Loucy (cell line): ENCODE results near the gene NOS2.
"Not testable (repeated sequence)": the region's sequence is repeated elsewhere in the genome, so short reads cannot be mapped to it uniquely, and the experiment has no call there.

Experiments used
- H2AFZ ChIP-seq: fragments of 200-600 bp; sonication (generic); 2 replicates; pipeline ENCODE4 v1.6.0; 2016; ENCODE audit warnings: antibody characterized with exemption, mild to moderate bottlenecking, low read length, moderate library complexity
- H3F3A ChIP-seq: fragments of 200-600 bp; 2 replicates; pipeline ENCODE4 v1.6.0; 2016; ENCODE audit warnings: antibody characterized with exemption, low read depth, mild to moderate bottlenecking
- H3K27me3 ChIP-seq: fragments of 200-600 bp; sonication (generic); 2 replicates; pipeline ENCODE4 v1.6.1; 2014; ENCODE audit warnings: low read length, mild to moderate bottlenecking; ENCODE audit not compliant: insufficient read depth, poor library complexity, severe bottlenecking
- H3K36me3 ChIP-seq: fragments of 200-600 bp; sonication (generic); 2 replicates; pipeline ENCODE4 v1.6.1; 2016; ENCODE audit warnings: low read length; ENCODE audit not compliant: insufficient read depth
- H3K4me1 ChIP-seq: fragments of 200-600 bp; sonication (generic); 2 replicates; pipeline ENCODE4 v1.5.1; 2014; ENCODE audit warnings: low read length, mild to moderate bottlenecking; ENCODE audit not compliant: insufficient read depth, poor library complexity, severe bottlenecking
- H3K4me2 ChIP-seq: fragments of 200-600 bp; sonication (generic); 2 replicates; pipeline ENCODE4 v1.6.0; 2014; ENCODE audit warnings: antibody characterized with exemption, low read length, low read depth, mild to moderate bottlenecking; ENCODE audit not compliant: poor library complexity, severe bottlenecking
- H3K4me3 ChIP-seq: fragments of 200-600 bp; sonication (generic); 2 replicates; pipeline ENCODE4 v1.5.1; 2014; ENCODE audit warnings: low read length, mild to moderate bottlenecking, mixed read lengths; ENCODE audit not compliant: poor library complexity, severe bottlenecking
- H3K79me2 ChIP-seq: fragments of 200-600 bp; sonication (generic); 2 replicates; pipeline ENCODE4 v1.6.1; 2014; ENCODE audit warnings: low read length; ENCODE audit not compliant: insufficient read depth
- H3K9ac ChIP-seq: fragments of 200-600 bp; sonication (generic); 2 replicates; pipeline ENCODE4 v1.6.0; 2014; ENCODE audit warnings: mild to moderate bottlenecking, low read depth, low read length, moderate library complexity; ENCODE audit not compliant: poor library complexity, severe bottlenecking
- H3K9me2 ChIP-seq: fragments of 200-600 bp; sonication (generic); replicated peaks from 2 replicates; pipeline ENCODE4 v1.6.1; 2016; ENCODE audit warnings: low read depth, low read length, mixed read lengths
- H3K9me3 ChIP-seq: fragments of 200-600 bp; sonication (generic); 2 replicates; pipeline ENCODE4 v1.6.1; 2014; ENCODE audit warnings: mild to moderate bottlenecking, antibody characterized with exemption, low read length, low read depth; ENCODE audit not compliant: insufficient read depth
- H4K20me1 ChIP-seq: fragments of 200-600 bp; sonication (generic); 2 replicates; pipeline ENCODE4 v1.6.0; 2014; ENCODE audit warnings: antibody characterized with exemption, low read length, mild to moderate bottlenecking; ENCODE audit not compliant: insufficient read depth, poor library complexity, severe bottlenecking
- EZH2phosphoT487 ChIP-seq: fragments of 200-600 bp; IDR thresholded peaks from 2 replicates; pipeline ENCODE4 v1.6.1; 2018; ENCODE audit warnings: antibody characterized with exemption, mild to moderate bottlenecking, moderate library complexity, borderline replicate concordance
- TF ChIP-seq, protein P1 (sequence below): fragments of 200-600 bp; sonication (generic); conservative IDR thresholded peaks from 2 replicates; pipeline ENCODE4 v1.5.1; 2014; ENCODE audit warnings: mild to moderate bottlenecking, antibody characterized with exemption, low read length

Gene NOS2

DNA sequence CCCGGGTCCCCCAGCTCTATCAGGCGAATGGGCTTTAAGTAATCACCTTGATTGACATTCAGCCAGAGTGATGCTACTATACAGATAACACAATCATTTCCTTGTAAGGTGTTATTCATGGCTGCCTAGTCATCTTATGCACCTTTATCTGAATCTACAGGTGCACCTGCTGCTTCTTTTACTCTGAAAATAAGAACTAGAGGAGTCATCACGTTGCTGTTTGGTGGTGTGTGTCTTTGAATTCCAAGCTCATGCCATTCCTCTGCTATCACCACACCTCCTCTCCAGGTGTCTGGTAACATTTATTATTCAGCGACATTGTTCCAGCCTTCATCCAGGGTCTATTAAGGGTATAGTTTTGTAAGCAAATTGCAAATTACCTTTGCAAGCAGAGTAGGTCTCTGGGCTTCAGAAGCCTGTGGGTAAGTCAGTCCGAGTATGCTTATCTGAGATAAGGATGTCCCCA, 51.9 kb downstream of the NOS2 start:
- Histone ChIP-seq H3K27me3 (no peaks in the 10 kb centered on the region), H3K36me3 (no peaks in the 10 kb centered on the region), H3K9me3 (no peaks in the 10 kb centered on the region), H3K4me2 (no peak overlapping the region), H3K79me2 (no peaks in the 10 kb centered on the region), H2AFZ (no peak overlapping the region), H3K9me2 (no peaks in the 10 kb centered on the region), H3K9ac (no peak overlapping the region), H3K4me3 (no peak overlapping the region), H3F3A (no peaks in the 10 kb centered on the region), H3K4me1 (no peaks in the 10 kb centered on the region), H4K20me1 (no peaks in the 10 kb centered on the region)
- TF ChIP-seq EZH2phosphoT487 = no peak
- TF ChIP-seq, protein P1, sequence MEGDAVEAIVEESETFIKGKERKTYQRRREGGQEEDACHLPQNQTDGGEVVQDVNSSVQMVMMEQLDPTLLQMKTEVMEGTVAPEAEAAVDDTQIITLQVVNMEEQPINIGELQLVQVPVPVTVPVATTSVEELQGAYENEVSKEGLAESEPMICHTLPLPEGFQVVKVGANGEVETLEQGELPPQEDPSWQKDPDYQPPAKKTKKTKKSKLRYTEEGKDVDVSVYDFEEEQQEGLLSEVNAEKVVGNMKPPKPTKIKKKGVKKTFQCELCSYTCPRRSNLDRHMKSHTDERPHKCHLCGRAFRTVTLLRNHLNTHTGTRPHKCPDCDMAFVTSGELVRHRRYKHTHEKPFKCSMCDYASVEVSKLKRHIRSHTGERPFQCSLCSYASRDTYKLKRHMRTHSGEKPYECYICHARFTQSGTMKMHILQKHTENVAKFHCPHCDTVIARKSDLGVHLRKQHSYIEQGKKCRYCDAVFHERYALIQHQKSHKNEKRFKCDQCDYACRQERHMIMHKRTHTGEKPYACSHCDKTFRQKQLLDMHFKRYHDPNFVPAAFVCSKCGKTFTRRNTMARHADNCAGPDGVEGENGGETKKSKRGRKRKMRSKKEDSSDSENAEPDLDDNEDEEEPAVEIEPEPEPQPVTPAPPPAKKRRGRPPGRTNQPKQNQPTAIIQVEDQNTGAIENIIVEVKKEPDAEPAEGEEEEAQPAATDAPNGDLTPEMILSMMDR = no peak

- no peak overlapping the region for H3K4me2 ChIP-seq
- no peak overlapping the region for H3K4me3 ChIP-seq
- no peaks in the 10 kb centered on the region for H3K79me2 ChIP-seq
- H3K36me3 ChIP-seq = no peaks in the 10 kb centered on the region
- H3K27me3 ChIP-seq = no peaks in the 10 kb centered on the region
- no peaks in the 10 kb centered on the region for H3F3A ChIP-seq
- no peaks in the 10 kb centered on the region for H4K20me1 ChIP-seq
- H2AFZ ChIP-seq = no peak overlapping the region
- H3K9me2 ChIP-seq = no peaks in the 10 kb centered on the region
- TF ChIP-seq, protein P1 = peak; percentile 32; the same call in 1 of the 2 replicates
- TF ChIP-seq EZH2phosphoT487 = no peak
- H3K9me3 ChIP-seq = no peaks in the 10 kb centered on the region
- no peaks in the 10 kb centered on the region for H3K4me1 ChIP-seq
- no peak overlapping the region for H3K9ac ChIP-seq
Observed at GRCh38 chr17:27747462-27748359, 52.6 kb downstream of the NOS2 start.

GRCh38 chr17:27746881-27747280, 53.4 kb downstream of the NOS2 start:
- Histone ChIP-seq H3K27me3 (no peaks in the 10 kb centered on the region), H3K79me2 (no peaks in the 10 kb centered on the region), H3K4me1 (no peaks in the 10 kb centered on the region), H3K4me3 (no peak overlapping the region), H3K9me2 (no peaks in the 10 kb centered on the region), H3K9ac (no peak overlapping the region), H3K4me2 (no peak overlapping the region), H3F3A (no peaks in the 10 kb centered on the region), H3K36me3 (no peaks in the 10 kb centered on the region), H2AFZ (no peak overlapping the region), H4K20me1 (no peaks in the 10 kb centered on the region), H3K9me3 (no peaks in the 10 kb centered on the region)
- TF ChIP-seq, protein P1 = no peak
- TF ChIP-seq EZH2phosphoT487 = no peak

DNA sequence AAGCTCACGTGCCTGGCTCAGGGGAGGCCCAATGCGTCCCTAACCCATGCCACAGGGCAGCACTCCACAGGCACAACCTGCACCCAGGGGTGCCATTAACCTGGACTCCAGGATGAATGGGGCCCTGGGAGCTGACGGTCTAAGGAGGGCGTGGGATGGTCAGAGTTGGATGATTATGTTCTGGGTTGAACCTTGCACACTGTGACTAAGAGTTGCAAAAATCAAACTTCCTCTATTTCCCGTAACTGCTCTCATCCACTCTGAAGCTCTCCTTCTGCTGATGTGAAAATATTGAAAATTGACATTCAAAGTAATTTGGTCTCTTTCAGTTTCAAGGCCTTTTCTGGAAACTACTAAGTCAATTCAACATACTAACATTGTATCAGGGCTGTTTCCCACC, 54.0 kb downstream of the NOS2 start:
- not testable (repeated sequence) for H4K20me1 ChIP-seq, H3K9me2 ChIP-seq, H3K36me3 ChIP-seq, H3K9me3 ChIP-seq, H3K4me3 ChIP-seq, H3K4me2 ChIP-seq, H2AFZ ChIP-seq, H3F3A ChIP-seq, H3K4me1 ChIP-seq, H3K9ac ChIP-seq, H3K79me2 ChIP-seq, H3K27me3 ChIP-seq

GRCh38 chr17:27745207-27745830, 55.0 kb downstream of the NOS2 start:
- H2AFZ ChIP-seq, H3K9me3 ChIP-seq, H3K27me3 ChIP-seq, H3K4me3 ChIP-seq, H4K20me1 ChIP-seq, H3K9me2 ChIP-seq, H3K79me2 ChIP-seq, H3K4me1 ChIP-seq, H3K36me3 ChIP-seq, H3K9ac ChIP-seq, H3F3A ChIP-seq, H3K4me2 ChIP-seq: not testable (repeated sequence)
